GM12878 (cell line): ENCODE data around the gene KLF11. TPM values are rescaled to one million over a fixed set of nuclear protein-coding genes. Genes with fewer than 3 reads are reported as not detected.

Source experiments
- ATAC-seq: fragments of 200-7000 bp; cut with Tn5 transposase; 3 replicates; pipeline ENCODE4 v1.9.1; 2020; ENCODE audit warnings: mild to moderate bottlenecking, moderate library complexity
- BruUV-seq: library from RNA; stranded (reverse); fragments of 400-500 nt; replicated peaks from 2 replicates; lab custom pipeline; 2021; lab: Mats Ljungman, UMichigan
- CTCF ChIA-PET: fragments of 300-600 bp; sonication (Branson Sonifier 250); formaldehyde crosslinking; extraction: SDS; loops from one replicate; lab custom pipeline; 2021; ENCODE audit warnings: inconsistent platforms; lab: Yijun Ruan, JAX
- POLR2A ChIA-PET: fragments of 350-600 bp; formaldehyde crosslinking; extraction: SDS; loops from one replicate; lab custom pipeline; 2021; ENCODE audit warnings: inconsistent platforms; lab: Charles Lee
- RAD21 ChIA-PET: fragments of 300-600 bp; sonication (Branson Sonifier 250); formaldehyde crosslinking; loops from one replicate; lab custom pipeline; 2023; ENCODE audit warnings: antibody characterized with exemption; ENCODE audit not compliant: unreplicated experiment; lab: Charles Lee
- SMC1A ChIA-PET: fragments of 300-600 bp; sonication (Branson Sonifier 250); formaldehyde crosslinking; loops from one replicate; lab custom pipeline; 2023; ENCODE audit not compliant: unreplicated experiment, uncharacterized antibody; lab: Charles Lee
- DNase-seq: peaks from one replicate; pipeline ENCODE4 v3.0.0-alpha.2; 2011; ENCODE audit warnings: low read depth, low spot score
- FAIRE-seq: peaks from 3 replicates; lab custom pipeline; 2011; peaks lifted over from hg19 to GRCh38; lab: Jason Lieb, UNC
- H2AFZ ChIP-seq: 2 replicates; pipeline ENCODE4 v1.6.0; 2011; ENCODE audit warnings: low read depth, low read length, control low read depth; ENCODE audit not compliant: control insufficient read depth
- H3K27ac ChIP-seq: 2 replicates; pipeline ENCODE4 v1.5.1; 2011; ENCODE audit warnings: control low read depth; ENCODE audit not compliant: control insufficient read depth, insufficient read depth
- H3K27me3 ChIP-seq, 2 experiments: replicated peaks in 1 of 2; 2 replicates each; pipeline versions ENCODE4 v1.6.0 to v1.6.1; 2011; ENCODE audit warnings: low read length in 1 of 2; ENCODE audit not compliant: control insufficient read depth in 2 of 2, insufficient read depth in 2 of 2
- H3K36me3 ChIP-seq, 2 experiments: 2 replicates each; pipeline ENCODE4 v1.5.1; 2011; ENCODE audit warnings: low read length in 1 of 2; ENCODE audit not compliant: control insufficient read depth in 2 of 2, insufficient read depth in 2 of 2
- H3K4me1 ChIP-seq: 2 replicates; pipeline ENCODE4 v1.6.1; 2011; ENCODE audit warnings: mild to moderate bottlenecking, low read length, moderate library complexity, mixed read lengths; ENCODE audit not compliant: control insufficient read depth, insufficient read depth
- H3K4me2 ChIP-seq: 2 replicates; pipeline ENCODE4 v1.6.0; 2011; ENCODE audit warnings: control low read depth; ENCODE audit not compliant: control insufficient read depth, insufficient read depth
- H3K4me3 ChIP-seq: fragments of 200-600 bp; sonication (generic); 2 replicates; pipeline ENCODE4 v1.5.1; 2016
- H3K79me2 ChIP-seq: 2 replicates; pipeline ENCODE4 v1.6.0; 2011; ENCODE audit warnings: low read length; ENCODE audit not compliant: control insufficient read depth, insufficient read depth
- H3K9ac ChIP-seq: 2 replicates; pipeline ENCODE4 v1.8.0; 2011; ENCODE audit warnings: low read length, control low read depth, mixed read lengths; ENCODE audit not compliant: control insufficient read depth, insufficient read depth
- H3K9me3 ChIP-seq: replicated peaks from 3 replicates; pipeline ENCODE4 v1.5.1; 2011; ENCODE audit warnings: mild to moderate bottlenecking, low read length; ENCODE audit not compliant: control insufficient read depth, insufficient read depth
- H4K20me1 ChIP-seq: 2 replicates; pipeline ENCODE4 v1.6.0; 2011; ENCODE audit not compliant: control insufficient read depth, insufficient read depth
- BRCA1 ChIP-seq: IDR thresholded peaks from 2 replicates; pipeline ENCODE4 v1.6.1; 2011; ENCODE audit warnings: low read depth, low read length, improper control_type of control experiment
- EGR1 ChIP-seq, 2 experiments: IDR thresholded peaks; 1 replicate in 1 of 2; 2 replicates in 1 of 2; pipeline ENCODE4 v1.6.1; 2011 to 2012; ENCODE audit warnings: low read depth in 2 of 2, low read length in 2 of 2, borderline replicate concordance in 1 of 2, mild to moderate bottlenecking in 1 of 2, moderate library complexity in 1 of 2
- EP300 ChIP-seq, 2 experiments: fragments of 150-350 bp in 1 of 2; IDR thresholded peaks; 2 replicates each; pipeline ENCODE4 v1.6.1; 2011 to 2012; ENCODE audit warnings: low read depth in 2 of 2, low read length in 2 of 2, borderline replicate concordance in 1 of 2, improper control_type of control experiment in 1 of 2, inconsistent platforms in 1 of 2; ENCODE audit not compliant: control insufficient read depth in 1 of 2
- HCFC1 ChIP-seq: fragments of 150-350 bp; IDR thresholded peaks from 2 replicates; pipeline ENCODE4 v1.6.1; 2014; ENCODE audit warnings: low read length
- RAD21 ChIP-seq: IDR thresholded peaks from 2 replicates; pipeline ENCODE4 v1.6.1; 2011; ENCODE audit warnings: mild to moderate bottlenecking, low read depth, low read length, moderate library complexity; ENCODE audit not compliant: insufficient read depth
- YBX1 ChIP-seq: fragments of 450-650 bp; IDR thresholded peaks from 2 replicates; pipeline ENCODE4 v1.6.1; 2016; ENCODE audit warnings: antibody characterized with exemption
- ZNF207 ChIP-seq: fragments of 450-650 bp; IDR thresholded peaks from 2 replicates; pipeline ENCODE4 v1.6.1; 2014; ENCODE audit warnings: antibody characterized with exemption, mild to moderate bottlenecking, borderline replicate concordance
- WGBS: methylation state at CpG from one replicate; pipeline ENCODE4 v1.1.6; 2016; ENCODE audit warnings: low lambda C conversion rate; ENCODE audit not compliant: insufficient replicate concordance, insufficient coverage; ENCODE audit errors: missing lambda C conversion rate; 5-methylcytosine and 5-hydroxymethylcytosine counted together
- in situ Hi-C: fragments of 300-500 bp; cut with MboI; formaldehyde crosslinking; loops from 9 replicates; pipeline ENCODE4 v1.14.3; 2018; ENCODE audit warnings: mixed read lengths
- intact Hi-C: fragments of 100-400 bp; cut with micrococcal nuclease; formaldehyde crosslinking; loops from one replicate; pipeline ENCODE4 v1.14.2; 2022; ENCODE audit not compliant: unreplicated experiment
- polyA plus RNA-seq, 11 experiments: library from polyadenylated mRNA; depleted of rRNA in 4 of 11; unstranded in 6 of 11; stranded (reverse) in 5 of 11; fragments of >200 nt; fragmentation: Nextera tagmentation in 4 of 11; fragmentation: Illumina TruSeq in 1 of 11; extraction: Ambion mirVana in 4 of 11; extraction: Trizol in 1 of 11; gene quantifications; 1 replicate in 1 of 11; 2 replicates in 10 of 11; pipeline versions ENCODE4 v1.2.1 to v1.2.3, GENCODE V29; 2011 to 2016; ENCODE audit warnings: inconsistent platforms in 2 of 11, missing spikeins in 2 of 11, low read depth in 1 of 11
- total RNA-seq, 4 experiments: library from RNA; depleted of rRNA in 3 of 4; stranded (reverse); fragments of >200 nt in 3 of 4; fragmentation: Illumina TruSeq in 1 of 4; extraction: Trizol in 1 of 4; gene quantifications; 2 replicates each; pipeline versions ENCODE4 v1.2.1 to v1.2.3, GENCODE V29; 2013 to 2021

KLF11 gene
- total and polyA plus RNA-seq, 10 of the 15 experiments (the other 5 are each of a cell fraction or from before 2014, with no cell fraction given) = 0.03 to 0.54 (median 0.14) TPM; not detected in 1

DNA sequence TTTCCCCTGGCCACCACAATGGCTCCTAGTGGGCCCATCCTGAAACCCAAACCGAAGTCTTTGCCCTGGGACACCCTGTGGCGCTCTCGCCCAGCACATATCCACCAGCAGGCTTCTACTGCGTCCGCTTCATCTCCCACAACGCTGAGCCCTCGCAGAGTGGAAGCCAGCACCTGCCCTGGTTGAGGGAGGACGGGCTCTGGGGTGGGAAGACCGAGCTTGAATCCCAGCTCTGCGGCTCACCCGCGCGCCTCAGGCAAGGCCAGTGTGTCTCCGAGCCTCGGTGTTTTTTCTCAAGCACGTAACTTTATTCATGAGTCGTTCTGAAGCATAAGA lies 15.6 kb downstream of the KLF11 start:
- SMC1A ChIA-PET = no interaction called here
- in situ Hi-C loops = no loop called here
- Histone ChIP-seq H4K20me1 (no peaks in the 10 kb centered on the region), H2AFZ (no peak overlapping the region), H3K4me1 (no peaks in the 10 kb centered on the region), H3K79me2 (no peaks in the 10 kb centered on the region), H3K9me3 (no peaks in the 10 kb centered on the region), H3K27ac (no peak overlapping the region), H3K27me3 (no peaks in the 10 kb centered on the region; a peak in 1 of 4 replicates), H3K9ac (no peak overlapping the region), H3K4me2 (no peak overlapping the region), H3K4me3 (no peak overlapping the region), H3K36me3 (no peaks in the 10 kb centered on the region)
- POLR2A ChIA-PET = no interaction called here
- WGBS = 85% methylated on average over 17 of the region's 17 CpGs
- TF ChIP-seq HCFC1 (no peak), YBX1 (no peak), BRCA1 (no peak), EP300 (IDR thresholded peaks at IDR 0.05; ENCODE audit: borderline replicate concordance in 1 of 2, control insufficient read depth in 1 of 2, low read depth in 2 of 2, low read length in 2 of 2) (no peak), ZNF207 (no peak), EGR1 (IDR thresholded peaks at IDR 0.05; ENCODE audit: borderline replicate concordance in 1 of 2, low read depth in 2 of 2, low read length in 2 of 2) (no peak), RAD21 (no peak)
- no peak for ATAC-seq
- RAD21 ChIA-PET = no interaction called here
- FAIRE-seq = no peak
- no peak for DNase-seq
- CTCF ChIA-PET = interaction anchor here (1.3 to 2.5 kb wide), 2 partner anchors 10 to 20 kb away, joined by 3 to 11 read pairs; no protein-coding TSS in a partner anchor
- BruUV-seq = no TSS peak
- intact Hi-C loops = no loop called here
